GM18517 (cell line): ENCODE data around the gene N4BP2L2.

Experiments used
- ATAC-seq: cut with Tn5 transposase; IDR thresholded peaks from one replicate; pipeline ENCODE4 v1.9.1; 2021; ENCODE audit warnings: mild to moderate bottlenecking, moderate library complexity; ENCODE audit not compliant: unreplicated experiment

The N4BP2L2 gene

DNA sequence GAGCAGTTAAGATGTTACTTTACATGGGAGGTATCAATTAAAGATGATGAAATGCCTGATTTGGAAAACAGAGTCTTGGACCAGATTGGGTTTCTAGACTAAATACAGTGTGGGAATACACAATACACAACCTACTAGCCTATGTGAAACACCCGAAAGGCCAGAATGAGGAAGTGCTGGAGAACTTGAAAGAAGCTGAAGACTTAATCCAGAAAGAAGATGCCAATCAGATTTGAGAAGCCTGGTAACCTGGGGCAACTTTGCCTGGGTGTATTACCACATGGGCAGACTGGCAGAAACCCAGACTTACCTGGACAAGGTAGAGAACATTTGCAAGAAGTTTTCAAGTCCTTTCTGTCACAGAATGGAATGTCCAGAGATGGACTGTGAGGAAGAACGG lies 153.9 kb downstream of the N4BP2L2 start:
- no peak for ATAC-seq

DNA sequence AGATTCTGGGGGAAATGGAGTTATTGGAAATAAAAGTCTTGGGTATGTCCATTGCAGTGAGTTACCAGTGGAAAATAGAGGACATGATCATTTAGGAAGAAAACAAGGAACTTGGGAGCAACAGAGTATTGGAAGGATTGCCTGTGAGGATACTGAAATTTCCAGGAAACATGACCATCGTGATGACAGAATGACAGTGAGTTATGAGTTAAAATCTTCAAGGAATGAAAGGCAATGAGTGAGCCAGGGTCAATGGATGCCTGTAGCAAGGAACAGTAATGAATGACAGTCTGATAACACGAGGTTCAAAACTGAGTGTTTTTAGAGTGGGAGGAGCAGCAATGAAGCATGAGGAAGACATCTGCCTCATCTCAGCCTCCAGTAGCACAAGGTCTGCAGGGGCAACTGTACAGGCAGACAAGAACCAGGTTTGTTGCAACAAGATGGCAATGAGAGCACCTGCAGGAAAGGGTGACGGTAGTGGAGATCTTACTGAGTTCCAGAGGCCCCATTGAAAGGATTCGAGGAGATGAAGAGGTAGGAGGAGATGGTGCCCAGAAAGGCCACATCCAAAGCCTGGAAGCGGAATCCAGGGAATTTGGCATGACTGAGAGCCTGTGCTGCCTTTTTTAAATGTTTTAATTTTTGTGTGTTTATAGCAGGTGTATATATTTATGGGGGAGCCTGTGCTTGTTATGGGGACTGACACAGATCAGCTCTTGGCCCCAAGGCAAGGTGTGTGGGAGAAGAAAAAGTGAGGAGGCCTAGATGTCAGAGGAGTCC lies 154.6 kb downstream of the N4BP2L2 start:
- ATAC-seq: no peak
